ENCODE results near the gene NRBF2. TPM values are rescaled to one million over a fixed set of nuclear protein-coding genes. Genes with fewer than 3 reads are reported as not detected.
A peak's percentile ranks its signal among the peaks of the same experiment; 100 is the strongest.

NRBF2 gene
- total and polyA plus RNA-seq, 9 of the 15 experiments (the other 6 are each of a cell fraction or from before 2014, with no cell fraction given): 20.8 to 52.1 (median 30.5) TPM

GRCh38 chr10:63110940-63111339 lies 22.2 kb upstream of the NRBF2 start (continued):
- no peak for TF ChIP-seq ZNF518B (CRISPR knock-in tag; IDR thresholded peaks at IDR 0.05)
- TF ChIP-seq ZNF280B (CRISPR knock-in tag; IDR thresholded peaks at IDR 0.05): no peak
- no peak for TF ChIP-seq RBM15 (IDR thresholded peaks at IDR 0.05; ENCODE audit: insufficient read depth, low read length)
- TF ChIP-seq POLR2G (IDR thresholded peaks at IDR 0.05; ENCODE audit: low read depth, low read length): no peak
- TF ChIP-seq ZKSCAN3 (CRISPR knock-in tag; IDR thresholded peaks at IDR 0.05): no peak
- no peak for TF ChIP-seq ZNF717 (CRISPR knock-in tag; IDR thresholded peaks at IDR 0.05)
- no peak for TF ChIP-seq ATF1 (CRISPR knock-in tag; IDR thresholded peaks at IDR 0.05)
- TF ChIP-seq ATF1 (tag; IDR thresholded peaks at IDR 0.05): 0 out of 2 replicates have a peak, but pooled peaks have one; percentile 21
- TF ChIP-seq ZNF589 (CRISPR knock-in tag; IDR thresholded peaks at IDR 0.05; ENCODE audit: low read depth): peak; percentile 51; the same call in 1 of the 2 replicates
- no peak for TF ChIP-seq HIVEP1 (CRISPR knock-in tag; IDR thresholded peaks at IDR 0.05)
- no peak for TF ChIP-seq PHF20 (IDR thresholded peaks at IDR 0.05; ENCODE audit: partially characterized antibody)
- peak; percentile 29 for TF ChIP-seq MEIS2 (IDR thresholded peaks at IDR 0.05; ENCODE audit: partially characterized antibody)
- TF ChIP-seq POLR2AphosphoS5 (IDR thresholded peaks at IDR 0.05; ENCODE audit: control insufficient read depth, insufficient read depth, low read depth, low read length): no peak
- no peak for TF ChIP-seq SAP30 (IDR thresholded peaks at IDR 0.05; ENCODE audit: borderline replicate concordance, insufficient read depth, low read depth, low read length, poor library complexity, severe bottlenecking)
- no peak for TF ChIP-seq PREB (CRISPR knock-in tag; IDR thresholded peaks at IDR 0.05)
- TF ChIP-seq NFIC (IDR thresholded peaks at IDR 0.05): peak; percentile 53
- no peak for TF ChIP-seq HES1 (IDR thresholded peaks at IDR 0.05; ENCODE audit: low read depth)
- peak; percentile 87 for TF ChIP-seq CBFA2T2 (conservative IDR thresholded peaks at IDR 0.05)
- no peak for TF ChIP-seq NR2C1 (IDR thresholded peaks at IDR 0.05)
- TF ChIP-seq NR2C1 (tag; IDR thresholded peaks at IDR 0.05): no peak
- peak; percentile 51; the same call in 1 of the 2 replicates for TF ChIP-seq HMBOX1 (IDR thresholded peaks at IDR 0.05)
- TF ChIP-seq DPF2 (IDR thresholded peaks at IDR 0.05): peak; percentile 93
- TF ChIP-seq GABPB1 (CRISPR knock-in tag; IDR thresholded peaks at IDR 0.05): no peak
